Hepatocyte (in vitro differentiated cells): ENCODE results near the gene GPR39.

Source experiments
- EZH2 ChIP-seq: fragments of 200-600 bp; sonication (generic); IDR thresholded peaks from 2 replicates; pipeline ENCODE4 v1.6.1; 2016; ENCODE audit warnings: antibody characterized with exemption, mild to moderate bottlenecking, borderline replicate concordance
- EZH2phosphoT487 ChIP-seq: fragments of 200-600 bp; sonication (generic); IDR thresholded peaks from one replicate; pipeline ENCODE4 v1.6.1; 2018; ENCODE audit warnings: antibody characterized with exemption, mild to moderate bottlenecking, low read depth, moderate library complexity; ENCODE audit not compliant: unreplicated experiment, severe bottlenecking
- TF ChIP-seq, protein P1 (sequence below): fragments of 200-600 bp; sonication (generic); IDR thresholded peaks from 2 replicates; pipeline ENCODE4 v1.5.1; 2016; ENCODE audit warnings: antibody characterized with exemption, mild to moderate bottlenecking; ENCODE audit not compliant: poor library complexity

DNA sequence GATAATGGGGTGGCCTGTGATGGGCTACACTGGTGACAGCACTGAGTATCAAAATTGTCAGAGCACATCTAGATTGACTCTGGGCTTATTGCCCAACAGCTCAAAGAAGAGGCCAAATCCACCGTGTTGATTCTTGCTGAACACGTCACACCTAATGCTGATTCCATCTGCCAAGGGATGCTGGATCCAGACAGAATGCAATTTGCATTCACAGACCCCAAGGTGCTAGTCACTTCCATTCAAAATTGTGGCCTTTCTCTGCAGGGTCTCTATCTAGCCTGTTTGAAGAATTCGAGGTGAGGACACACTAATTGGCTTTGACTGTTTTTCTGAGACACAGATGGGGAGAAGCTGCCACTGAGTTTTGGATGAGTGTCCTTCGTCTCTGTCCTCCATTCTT lies 13.5 kb upstream of the GPR39 start:
- TF ChIP-seq, protein P1, sequence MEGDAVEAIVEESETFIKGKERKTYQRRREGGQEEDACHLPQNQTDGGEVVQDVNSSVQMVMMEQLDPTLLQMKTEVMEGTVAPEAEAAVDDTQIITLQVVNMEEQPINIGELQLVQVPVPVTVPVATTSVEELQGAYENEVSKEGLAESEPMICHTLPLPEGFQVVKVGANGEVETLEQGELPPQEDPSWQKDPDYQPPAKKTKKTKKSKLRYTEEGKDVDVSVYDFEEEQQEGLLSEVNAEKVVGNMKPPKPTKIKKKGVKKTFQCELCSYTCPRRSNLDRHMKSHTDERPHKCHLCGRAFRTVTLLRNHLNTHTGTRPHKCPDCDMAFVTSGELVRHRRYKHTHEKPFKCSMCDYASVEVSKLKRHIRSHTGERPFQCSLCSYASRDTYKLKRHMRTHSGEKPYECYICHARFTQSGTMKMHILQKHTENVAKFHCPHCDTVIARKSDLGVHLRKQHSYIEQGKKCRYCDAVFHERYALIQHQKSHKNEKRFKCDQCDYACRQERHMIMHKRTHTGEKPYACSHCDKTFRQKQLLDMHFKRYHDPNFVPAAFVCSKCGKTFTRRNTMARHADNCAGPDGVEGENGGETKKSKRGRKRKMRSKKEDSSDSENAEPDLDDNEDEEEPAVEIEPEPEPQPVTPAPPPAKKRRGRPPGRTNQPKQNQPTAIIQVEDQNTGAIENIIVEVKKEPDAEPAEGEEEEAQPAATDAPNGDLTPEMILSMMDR = no peak
- TF ChIP-seq EZH2phosphoT487 (no peak), EZH2 (no peak)
